ENCODE data around the gene ZNF687.

ZNF687 gene

GRCh38 chr1:151313501-151313900 is 31.4 kb downstream of the ZNF687 start:
- no peak for DNase-seq

DNA sequence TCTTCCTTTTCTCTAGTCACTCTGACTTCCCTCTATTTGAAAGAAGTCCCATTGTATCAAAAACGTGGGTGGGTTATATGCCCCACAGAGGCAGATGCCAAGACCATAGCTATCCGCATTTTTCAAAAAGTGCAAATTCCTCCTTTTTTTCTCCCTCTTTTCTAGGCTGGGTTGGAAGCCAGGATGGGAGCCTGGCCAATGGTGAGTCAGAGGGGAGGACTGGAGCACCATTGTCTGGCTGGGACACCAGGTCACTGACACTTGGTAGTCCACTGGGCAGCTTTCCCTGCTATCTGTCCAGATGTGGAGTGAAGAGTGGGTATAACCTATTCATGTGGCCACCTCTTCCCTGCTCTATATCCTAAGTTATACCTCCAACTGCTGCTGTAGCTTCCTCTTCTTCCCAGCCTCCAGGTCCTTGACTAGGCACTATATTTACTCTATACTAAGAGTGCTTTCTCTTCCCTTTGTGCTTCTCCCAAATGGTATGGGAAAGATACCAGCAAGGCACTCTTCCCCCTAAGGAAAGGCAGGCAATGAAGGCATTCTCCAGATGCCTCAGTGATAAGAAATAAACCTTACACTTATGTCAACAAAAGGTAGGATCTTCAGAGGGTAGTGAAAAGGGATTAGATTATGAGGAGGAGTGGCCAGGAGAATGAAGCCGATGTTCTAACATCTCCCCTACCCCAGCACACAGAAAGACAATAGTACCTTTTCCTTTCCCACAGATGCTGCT is 32.2 kb downstream of the ZNF687 start:
- no peak for DNase-seq

GRCh38 chr1:151315565-151316235 is 33.6 kb downstream of the ZNF687 start:
- no peak for DNase-seq

- DNase-seq: no peak
These were observed 36.9 kb downstream of the ZNF687 start for GRCh38 chr1:151318975-151319374.

DNA sequence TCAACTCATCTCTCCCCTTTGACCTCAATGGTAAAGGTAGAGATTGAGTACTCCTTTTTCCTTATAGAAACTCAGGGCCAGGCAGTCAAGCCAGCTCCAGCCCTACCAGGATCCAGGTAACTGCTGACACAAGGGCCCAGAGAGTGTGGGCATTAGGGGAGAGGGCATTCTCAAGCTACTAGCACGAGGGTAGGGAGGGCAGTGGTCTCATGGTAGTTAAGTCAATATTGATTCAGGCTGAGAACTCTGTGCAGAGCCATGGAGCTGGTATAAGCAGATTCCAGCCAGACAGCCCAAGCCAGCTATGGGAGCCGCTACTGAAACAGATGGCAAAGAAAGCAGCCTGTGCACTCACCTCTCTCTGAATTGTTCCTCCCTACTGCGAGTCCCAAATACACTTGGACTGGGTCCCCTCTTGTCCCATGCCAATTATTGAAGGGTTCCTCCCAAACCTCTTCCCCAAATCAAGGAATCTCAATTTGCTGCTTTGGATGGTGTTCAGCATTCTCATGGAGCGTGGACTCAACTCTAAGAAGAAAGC is 42.4 kb downstream of the ZNF687 start:
- DNase-seq: no peak

- no peak for DNase-seq
These were observed 43.1 kb downstream of the ZNF687 start for GRCh38 chr1:151325231-151325630.

DNA sequence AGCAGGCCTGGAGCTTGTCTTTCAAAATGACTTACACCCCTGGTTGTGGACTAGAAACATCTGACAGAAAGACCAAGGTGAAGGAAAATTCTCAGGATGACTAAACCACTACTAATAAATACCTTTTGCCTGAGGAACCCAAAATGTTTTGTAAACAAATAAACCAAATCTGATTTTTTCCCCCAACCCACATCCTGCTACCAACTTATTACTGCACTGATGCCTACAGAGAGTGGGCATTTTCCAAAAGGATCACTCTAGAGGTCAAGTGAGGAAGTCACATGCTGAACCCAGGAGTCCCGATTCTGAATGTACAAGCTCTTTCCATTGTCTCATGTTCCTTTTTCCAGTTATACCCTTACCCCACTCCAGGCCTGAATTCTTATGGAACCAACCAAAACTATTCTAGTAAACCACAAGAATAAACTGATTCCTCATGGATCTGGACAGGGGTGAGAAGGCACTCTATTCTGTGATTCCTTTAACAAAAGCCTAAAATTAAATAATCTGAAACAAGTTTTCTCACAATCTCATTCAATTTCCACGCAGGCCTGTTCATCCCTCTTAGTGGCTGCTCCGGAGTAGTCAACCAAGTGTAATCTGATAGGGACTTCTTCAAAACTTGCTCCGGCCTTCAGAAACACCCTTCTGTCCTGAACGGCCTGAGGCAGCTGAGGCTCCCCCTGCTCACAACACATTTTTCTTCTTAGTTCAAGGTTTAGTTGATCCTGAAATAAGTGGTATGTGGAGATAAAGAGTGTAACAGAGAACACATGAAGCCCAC is 43.7 kb downstream of the ZNF687 start:
- DNase-seq: no peak

- peak; percentile 68 to 76 for DNase-seq
These were observed 44.6 kb downstream of the ZNF687 start for GRCh38 chr1:151326619-151327222.

DNA sequence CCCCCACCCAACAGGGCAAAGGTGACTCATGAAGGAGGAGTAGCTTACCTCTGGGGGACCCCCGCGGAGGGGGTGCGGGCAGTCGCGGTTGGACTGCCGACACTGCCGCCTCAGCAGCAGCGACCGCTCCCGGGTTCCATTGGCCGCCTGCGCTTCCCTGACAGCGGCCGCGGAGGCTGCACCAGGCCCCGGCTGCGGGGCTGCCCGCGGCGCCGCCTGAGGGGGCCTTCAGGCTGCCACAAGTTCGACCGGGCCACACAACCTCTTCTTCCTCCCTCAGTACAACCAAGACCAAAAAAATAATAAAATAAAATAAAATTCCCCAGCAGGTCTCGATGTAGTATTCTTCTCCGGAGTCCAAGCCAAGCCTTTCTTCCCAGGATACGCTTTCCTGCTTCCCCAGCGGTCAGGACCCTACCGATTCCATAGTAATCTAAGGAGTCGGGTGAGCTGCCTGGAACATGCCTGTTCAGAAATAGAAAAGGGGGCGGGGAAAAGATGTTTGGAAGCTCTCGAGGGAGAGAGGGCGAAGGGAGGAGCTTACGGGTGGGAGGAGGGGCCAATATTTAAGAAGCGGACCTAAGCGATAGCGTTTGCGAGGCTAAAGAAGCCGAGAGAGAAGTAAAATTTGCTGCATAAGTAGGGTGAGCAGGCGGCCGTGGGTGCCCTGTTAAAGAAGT is 45.3 kb downstream of the ZNF687 start, which contains the start of gene PI4KB:
PI4KB (minus strand) TSS at position 194 of the 680 bp plus-strand sequence. CDS start 10,935 bp downstream, outside the sequence.
- DNase-seq: peak; percentile 90 to 93

DNA sequence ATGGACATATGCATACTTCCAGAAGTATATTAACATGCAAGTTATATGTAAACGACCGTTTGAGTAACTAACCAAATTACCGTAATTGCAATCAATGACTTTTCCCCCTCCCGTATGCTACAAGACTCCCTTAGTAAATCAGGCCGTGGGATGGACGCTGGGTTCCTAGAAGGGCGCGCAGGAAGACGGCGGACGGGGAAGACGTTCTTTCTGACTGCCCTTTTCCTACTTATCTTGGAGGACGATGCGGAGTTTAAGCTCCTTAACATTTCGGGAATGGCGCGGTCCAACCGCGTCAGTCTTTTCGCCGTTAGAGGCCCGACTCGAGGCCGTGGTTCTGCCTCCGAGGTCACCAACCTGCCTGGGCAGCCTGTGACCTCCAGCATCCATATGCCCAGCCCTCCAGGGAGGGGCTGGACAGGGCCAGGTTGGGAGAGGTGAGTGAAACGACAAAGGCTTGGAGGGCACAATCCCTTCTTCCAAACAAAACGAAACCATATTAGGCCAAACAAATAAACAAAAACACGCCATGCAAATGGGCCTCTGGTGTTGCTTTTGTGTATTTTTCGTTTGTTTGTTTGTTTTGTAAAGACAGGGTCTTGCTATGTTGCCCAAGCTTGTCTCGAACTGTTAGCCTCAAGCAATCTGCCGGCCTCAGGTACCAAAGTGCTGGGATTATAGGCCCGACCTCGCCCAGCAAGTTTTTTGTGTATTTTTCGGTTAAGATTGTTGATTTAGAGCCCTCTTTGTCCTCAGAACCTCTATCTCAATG is 46.0 kb downstream of the ZNF687 start:
- peak; percentile 17 to 25 for DNase-seq

DNA sequence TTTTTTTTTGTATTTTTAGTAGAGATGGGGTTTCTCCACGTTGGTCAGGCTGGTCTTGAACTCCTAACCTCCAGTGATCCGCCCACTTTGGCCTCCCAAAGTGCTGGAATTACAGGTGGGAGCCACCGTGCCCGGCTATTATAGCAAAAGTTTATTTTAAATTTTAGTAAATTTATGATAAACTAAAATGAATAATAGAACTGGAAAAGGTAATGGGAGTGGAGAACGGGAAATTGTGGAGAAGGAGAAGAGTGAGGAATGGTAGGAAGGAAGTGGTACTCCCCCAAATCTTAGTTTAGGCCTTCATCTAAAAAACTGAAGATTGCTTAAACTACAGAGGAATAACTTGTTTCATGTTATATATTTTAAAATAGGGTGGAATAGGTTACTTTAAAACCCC is 52.7 kb downstream of the ZNF687 start:
- DNase-seq: no peak

DNA sequence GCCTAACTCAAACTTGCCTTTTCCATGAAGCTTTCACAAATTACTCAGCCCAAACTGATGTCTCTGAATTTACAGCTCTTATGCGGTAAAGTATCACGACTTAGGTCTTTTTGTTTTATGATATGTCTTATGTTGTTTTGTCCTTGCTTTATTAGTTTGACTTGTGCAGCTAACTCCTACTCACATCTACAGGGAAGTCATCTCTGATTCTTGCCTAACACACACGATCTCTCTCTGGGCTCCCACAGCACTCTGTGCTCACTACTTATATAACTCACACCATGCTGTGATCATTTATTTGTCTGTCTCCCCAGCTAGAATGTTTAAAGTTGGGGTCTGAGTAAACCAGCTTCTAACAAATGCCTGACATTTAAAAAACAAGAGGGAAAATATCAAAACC is 54.5 kb downstream of the ZNF687 start:
- DNase-seq: no peak

- DNase-seq: peak; percentile 19 to 42
These were observed 59.0 kb downstream of the ZNF687 start for GRCh38 chr1:151340870-151341754.
